Neural progenitor cell (in vitro differentiated cells): ENCODE results near the gene PPFIA1. TPM values are rescaled to one million over a fixed set of nuclear protein-coding genes. Genes with fewer than 3 reads are reported as not detected.

ENCODE experiments used
- DNase-seq: peaks from one replicate; pipeline ENCODE4 v3.0.0-alpha.2; 2016; ENCODE audit warnings: low spot score
- H2AFZ ChIP-seq: fragments of 200-600 bp; sonication (generic); replicated peaks from 2 replicates; pipeline ENCODE4 v1.6.1; 2016; ENCODE audit warnings: antibody characterized with exemption
- H3F3A ChIP-seq: fragments of 200-600 bp; sonication (generic); 2 replicates; pipeline ENCODE4 v1.6.1; 2016; ENCODE audit warnings: antibody characterized with exemption, low read depth
- H3K27ac ChIP-seq: fragments of 200-600 bp; sonication (generic); 2 replicates; pipeline ENCODE4 v1.5.1; 2016; ENCODE audit warnings: mild to moderate bottlenecking
- H3K27me3 ChIP-seq: fragments of 200-600 bp; sonication (generic); 2 replicates; pipeline ENCODE4 v1.6.1; 2016; ENCODE audit warnings: mild to moderate bottlenecking, moderate library complexity
- H3K36me3 ChIP-seq: fragments of 200-600 bp; sonication (generic); 2 replicates; pipeline ENCODE4 v1.5.1; 2016
- H3K4me1 ChIP-seq: fragments of 200-600 bp; sonication (generic); 2 replicates; pipeline ENCODE4 v1.6.1; 2016; ENCODE audit warnings: mixed run types
- H3K4me2 ChIP-seq: fragments of 200-600 bp; sonication (generic); 2 replicates; pipeline ENCODE4 v1.6.1; 2016
- H3K4me3 ChIP-seq: fragments of 200-600 bp; sonication (generic); 2 replicates; pipeline ENCODE4 v1.5.1; 2016
- H3K79me2 ChIP-seq: fragments of 200-600 bp; sonication (generic); 2 replicates; pipeline ENCODE4 v1.6.1; 2016; ENCODE audit warnings: low read depth
- H3K9ac ChIP-seq: fragments of 200-600 bp; sonication (generic); 2 replicates; pipeline ENCODE4 v1.6.1; 2016
- H3K9me3 ChIP-seq: fragments of 200-600 bp; sonication (generic); 2 replicates; pipeline ENCODE4 v1.5.1; 2016; ENCODE audit warnings: low read depth
- H4K20me1 ChIP-seq: fragments of 200-600 bp; sonication (generic); 2 replicates; pipeline ENCODE4 v1.6.1; 2016; ENCODE audit warnings: low read depth
- H3K27ac Mint-ChIP-seq: 3 replicates; pipeline ENCODE4 v1.8.0; 2021; ENCODE audit warnings: mixed read lengths
- H3K27me3 Mint-ChIP-seq: 2 replicates; pipeline ENCODE4 v1.8.0; 2022; ENCODE audit warnings: low read depth, mild to moderate bottlenecking, inconsistent platforms, moderate library complexity, mixed read lengths; ENCODE audit not compliant: insufficient read depth
- H3K36me3 Mint-ChIP-seq: 3 replicates; pipeline ENCODE4 v1.8.0; 2021; ENCODE audit warnings: mixed read lengths
- H3K4me1 Mint-ChIP-seq: 3 replicates; pipeline ENCODE4 v1.8.0; 2021; ENCODE audit warnings: mixed read lengths
- H3K4me3 Mint-ChIP-seq: 3 replicates; pipeline ENCODE4 v1.8.0; 2021; ENCODE audit warnings: mild to moderate bottlenecking, moderate library complexity, mixed read lengths
- H3K9me3 Mint-ChIP-seq: 3 replicates; pipeline ENCODE4 v1.8.0; 2020; ENCODE audit warnings: mixed read lengths
- EZH2 ChIP-seq: fragments of 200-600 bp; sonication (generic); IDR thresholded peaks from 2 replicates; pipeline ENCODE4 v1.6.1; 2017; ENCODE audit warnings: antibody characterized with exemption, mild to moderate bottlenecking, moderate library complexity
- EZH2phosphoT487 ChIP-seq: fragments of 200-600 bp; sonication (generic); IDR thresholded peaks from 2 replicates; pipeline ENCODE4 v1.6.1; 2017; ENCODE audit warnings: antibody characterized with exemption
- total RNA-seq: library from RNA; depleted of rRNA; stranded (reverse); fragments of >200 nt; gene quantifications from 2 replicates; pipeline ENCODE4 v1.2.3, GENCODE V29; 2015; ENCODE audit warnings: low replicate concordance
- TF ChIP-seq, protein P1 (sequence below): fragments of 200-600 bp; sonication (generic); IDR thresholded peaks from 2 replicates; pipeline ENCODE4 v1.5.1; 2017; ENCODE audit warnings: antibody characterized with exemption, mild to moderate bottlenecking

The PPFIA1 gene
- total RNA-seq, 1 donor from 2014 or later = 42.6 TPM

DNA sequence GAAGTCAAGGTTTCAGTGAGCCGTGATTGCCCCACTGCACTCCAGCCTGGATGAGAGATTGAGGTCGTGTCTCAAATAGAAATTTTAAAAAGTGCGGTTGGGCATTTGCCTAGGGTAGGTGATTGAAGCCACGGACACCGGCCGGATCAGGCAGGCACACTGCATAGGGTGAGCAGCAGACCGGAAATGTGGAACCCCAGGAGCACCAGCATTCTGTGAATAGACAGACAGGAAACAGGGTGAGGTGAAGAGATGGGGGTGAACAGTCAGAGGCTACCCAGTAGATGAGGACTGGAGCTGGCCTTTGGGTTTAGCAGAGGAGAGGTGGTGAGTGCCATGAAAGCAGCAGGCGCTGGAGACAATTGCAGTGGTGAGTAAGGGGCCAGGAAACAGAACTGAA lies 43.5 kb downstream of the PPFIA1 start:
- Histone ChIP-seq H3K27me3 (no peaks in the 10 kb centered on the region), H3F3A (peaks cover 8% of the 10 kb centered on the region), H3K27ac (no peak overlapping the region), H3K4me3 (no peak overlapping the region), H2AFZ (no peak overlapping the region), H3K9me3 (no peaks in the 10 kb centered on the region), H3K4me2 (no peak overlapping the region), H3K9ac (no peak overlapping the region), H3K36me3 (no peaks in the 10 kb centered on the region), H4K20me1 (peaks cover 40% of the 10 kb centered on the region), H3K79me2 (peaks cover 83% of the 10 kb centered on the region), H3K4me1 (peaks cover 22% of the 10 kb centered on the region)
- H3K4me3 Mint-ChIP-seq = peak overlapping the region; percentile 6
- DNase-seq = no peak
- TF ChIP-seq, protein P1, sequence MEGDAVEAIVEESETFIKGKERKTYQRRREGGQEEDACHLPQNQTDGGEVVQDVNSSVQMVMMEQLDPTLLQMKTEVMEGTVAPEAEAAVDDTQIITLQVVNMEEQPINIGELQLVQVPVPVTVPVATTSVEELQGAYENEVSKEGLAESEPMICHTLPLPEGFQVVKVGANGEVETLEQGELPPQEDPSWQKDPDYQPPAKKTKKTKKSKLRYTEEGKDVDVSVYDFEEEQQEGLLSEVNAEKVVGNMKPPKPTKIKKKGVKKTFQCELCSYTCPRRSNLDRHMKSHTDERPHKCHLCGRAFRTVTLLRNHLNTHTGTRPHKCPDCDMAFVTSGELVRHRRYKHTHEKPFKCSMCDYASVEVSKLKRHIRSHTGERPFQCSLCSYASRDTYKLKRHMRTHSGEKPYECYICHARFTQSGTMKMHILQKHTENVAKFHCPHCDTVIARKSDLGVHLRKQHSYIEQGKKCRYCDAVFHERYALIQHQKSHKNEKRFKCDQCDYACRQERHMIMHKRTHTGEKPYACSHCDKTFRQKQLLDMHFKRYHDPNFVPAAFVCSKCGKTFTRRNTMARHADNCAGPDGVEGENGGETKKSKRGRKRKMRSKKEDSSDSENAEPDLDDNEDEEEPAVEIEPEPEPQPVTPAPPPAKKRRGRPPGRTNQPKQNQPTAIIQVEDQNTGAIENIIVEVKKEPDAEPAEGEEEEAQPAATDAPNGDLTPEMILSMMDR = no peak
- TF ChIP-seq EZH2 (no peak), EZH2phosphoT487 (no peak)
- H3K9me3 Mint-ChIP-seq = no peaks in the 10 kb centered on the region
- H3K27me3 Mint-ChIP-seq = peaks cover 11% of the 10 kb centered on the region
- peaks cover 25% of the 10 kb centered on the region for H3K36me3 Mint-ChIP-seq
- peaks cover 27% of the 10 kb centered on the region for H3K4me1 Mint-ChIP-seq
- peak overlapping the region; percentile 15 for H3K27ac Mint-ChIP-seq

DNA sequence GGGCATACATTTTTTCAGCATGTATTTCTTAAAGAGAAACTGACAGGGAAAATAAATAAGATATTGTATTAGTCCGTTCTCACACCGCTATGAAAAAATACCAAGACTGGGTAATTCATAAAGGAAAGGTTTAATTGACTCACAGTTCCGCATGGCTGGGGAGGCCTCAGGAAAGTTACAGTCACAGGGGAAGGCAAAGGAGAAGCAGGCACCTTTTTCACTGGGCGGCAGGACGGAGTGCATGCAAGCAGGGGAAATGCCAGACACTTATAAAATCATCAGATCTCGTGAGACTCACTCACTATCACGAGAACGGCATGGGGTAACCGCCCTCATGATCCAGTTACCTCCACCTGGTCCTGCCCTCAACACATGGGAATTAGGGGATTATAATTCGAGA lies 44.2 kb downstream of the PPFIA1 start:
- Histone ChIP-seq H3K9me3 (no peaks in the 10 kb centered on the region), H3K4me1 (peaks cover 30% of the 10 kb centered on the region), H3K4me3 (no peak overlapping the region), H3K27ac (no peak overlapping the region), H3K79me2 (peaks cover 76% of the 10 kb centered on the region), H4K20me1 (peaks cover 48% of the 10 kb centered on the region), H3K9ac (no peak overlapping the region), H3K36me3 (no peaks in the 10 kb centered on the region), H3F3A (peaks cover 16% of the 10 kb centered on the region), H3K4me2 (no peak overlapping the region), H3K27me3 (no peaks in the 10 kb centered on the region), H2AFZ (no peak overlapping the region)
- no peak for TF ChIP-seq EZH2phosphoT487
- H3K27me3 Mint-ChIP-seq = peaks cover 11% of the 10 kb centered on the region
- H3K27ac Mint-ChIP-seq = no peak overlapping the region
- H3K36me3 Mint-ChIP-seq = peaks cover 21% of the 10 kb centered on the region
- no peak overlapping the region for H3K4me3 Mint-ChIP-seq
- H3K9me3 Mint-ChIP-seq = no peaks in the 10 kb centered on the region
- DNase-seq = no peak
- peaks cover 27% of the 10 kb centered on the region for H3K4me1 Mint-ChIP-seq

DNA sequence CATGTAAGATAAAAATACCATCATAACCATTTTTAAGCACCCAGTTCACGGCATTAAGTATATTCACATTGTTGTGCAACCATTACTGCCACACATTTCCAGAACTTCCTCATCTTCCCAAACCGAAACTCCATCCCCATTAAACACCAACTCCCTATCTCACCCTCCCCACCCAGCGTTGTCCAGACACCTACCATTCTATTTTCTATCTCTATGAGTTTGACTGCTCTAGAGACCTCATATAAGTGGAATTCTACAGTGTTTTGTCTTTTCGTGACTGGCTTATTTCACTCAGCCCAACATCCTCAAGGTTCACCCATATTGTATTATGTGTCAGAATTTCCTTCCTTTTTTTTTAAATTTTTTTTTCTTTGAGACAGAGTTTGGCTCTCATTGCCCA lies 45.2 kb downstream of the PPFIA1 start:
- no peak overlapping the region for H2AFZ ChIP-seq
- no peak overlapping the region for H3K4me3 ChIP-seq
- peaks cover 27% of the 10 kb centered on the region for H3K4me1 Mint-ChIP-seq
- no peaks in the 10 kb centered on the region for H3K9me3 ChIP-seq
- peaks cover 33% of the 10 kb centered on the region for H3K4me1 ChIP-seq
- peaks cover 17% of the 10 kb centered on the region for H3F3A ChIP-seq
- H3K4me3 Mint-ChIP-seq = no peak overlapping the region
- H3K36me3 Mint-ChIP-seq = peaks cover 15% of the 10 kb centered on the region
- H3K4me2 ChIP-seq = no peak overlapping the region
- no peak overlapping the region for H3K27ac ChIP-seq
- H3K9me3 Mint-ChIP-seq = no peaks in the 10 kb centered on the region
- TF ChIP-seq EZH2 = no peak
- TF ChIP-seq, protein P1 = no peak
- H3K36me3 ChIP-seq = no peaks in the 10 kb centered on the region
- H3K27ac Mint-ChIP-seq = no peak overlapping the region
- H4K20me1 ChIP-seq = peaks cover 50% of the 10 kb centered on the region
- no peak for DNase-seq
- H3K27me3 Mint-ChIP-seq = peaks cover 11% of the 10 kb centered on the region
- no peaks in the 10 kb centered on the region for H3K27me3 ChIP-seq
- H3K9ac ChIP-seq = no peak overlapping the region
- H3K79me2 ChIP-seq = peaks cover 76% of the 10 kb centered on the region

DNA sequence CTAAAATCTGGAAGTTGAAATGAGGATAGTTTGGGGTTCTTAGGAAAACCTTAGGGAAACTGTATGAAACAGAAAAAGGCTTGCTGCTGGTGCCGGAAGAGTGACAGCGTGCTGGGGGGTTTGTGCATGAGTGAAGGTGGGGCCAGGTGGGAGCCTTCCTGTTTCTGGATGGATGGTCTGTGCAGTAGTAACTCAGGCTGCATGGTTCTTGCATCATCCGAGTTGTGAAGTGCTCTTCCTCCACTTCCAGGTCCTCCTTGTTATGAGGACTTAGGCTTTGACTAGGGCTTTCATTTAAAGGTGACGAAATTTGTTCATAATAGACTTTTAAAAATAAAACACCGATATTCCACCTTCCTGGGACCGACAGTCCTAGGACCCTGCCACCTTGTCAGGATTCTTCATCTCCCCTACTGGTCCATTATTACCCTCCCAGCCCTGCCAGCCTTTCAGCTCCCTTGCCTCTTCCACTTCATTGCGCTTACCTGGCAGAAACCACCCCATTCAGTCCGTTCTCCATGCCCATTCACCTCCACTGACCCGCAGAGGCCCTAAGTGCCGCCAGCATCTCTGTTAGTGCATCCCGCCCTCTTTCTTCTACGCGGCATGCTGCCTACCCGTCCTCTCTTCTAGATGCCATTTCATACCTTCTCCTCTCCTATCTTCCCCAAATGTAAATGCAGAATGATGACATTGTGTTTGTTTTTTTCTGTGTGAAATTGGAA lies 47.3 kb downstream of the PPFIA1 start:
- peaks cover 34% of the 10 kb centered on the region for H3K4me1 Mint-ChIP-seq
- no peaks in the 10 kb centered on the region for H3K9me3 Mint-ChIP-seq
- no peaks in the 10 kb centered on the region for H3K27me3 ChIP-seq
- peaks cover 8% of the 10 kb centered on the region for H3K27me3 Mint-ChIP-seq
- H3K79me2 ChIP-seq = peaks cover 79% of the 10 kb centered on the region
- H3K36me3 ChIP-seq = no peaks in the 10 kb centered on the region
- no peak overlapping the region for H3K4me3 Mint-ChIP-seq
- no peak overlapping the region for H3K9ac ChIP-seq
- TF ChIP-seq EZH2 (no peak), EZH2phosphoT487 (no peak)
- TF ChIP-seq, protein P1 = no peak
- no peak overlapping the region for H3K4me3 ChIP-seq
- no peak overlapping the region for H3K4me2 ChIP-seq
- peaks cover 17% of the 10 kb centered on the region for H3F3A ChIP-seq
- no peak for DNase-seq
- H3K36me3 Mint-ChIP-seq = peaks cover 9% of the 10 kb centered on the region
- peaks cover 55% of the 10 kb centered on the region for H4K20me1 ChIP-seq
- H3K27ac Mint-ChIP-seq = no peak overlapping the region
- H3K27ac ChIP-seq = no peak overlapping the region
- H3K4me1 ChIP-seq = peaks cover 37% of the 10 kb centered on the region
- H2AFZ ChIP-seq = no peak overlapping the region
- H3K9me3 ChIP-seq = no peaks in the 10 kb centered on the region
